Stomach (tissue), 9 donors: ENCODE measurements around the gene TMEM178B. TPM values are rescaled to one million over a fixed set of nuclear protein-coding genes. Genes with fewer than 3 reads are reported as not detected.

Experiments
- DNase-seq, 2 donors: peaks; one replicate each; pipeline versions ENCODE4 v3.0.0 to v3.0.0-alpha.2; 2013 to 2019
- H3K27ac ChIP-seq, 5 donors: fragments of 200-600 bp in 4 of 5; sonication (generic) in 4 of 5; one replicate each; pipeline ENCODE4 v1.5.1; 2013 to 2019; ENCODE audit warnings: mild to moderate bottlenecking in 1 of 5, moderate library complexity in 1 of 5
- H3K27me3 ChIP-seq, 3 donors: fragments of 200-600 bp; sonication (generic); one replicate each; pipeline ENCODE4 v1.5.1; 2017 to 2019; ENCODE audit warnings: mixed run types in 1 of 3
- H3K36me3 ChIP-seq, 4 donors: fragments of 200-600 bp; sonication (generic); 1 replicate in 3 of 4; 2 replicates in 1 of 4; pipeline ENCODE4 v1.5.1; 2016 to 2019
- H3K4me1 ChIP-seq, 4 donors: fragments of 200-600 bp; sonication (generic); one replicate each; pipeline ENCODE4 v1.5.1; 2016 to 2019
- H3K4me3 ChIP-seq, 4 donors: fragments of 200-600 bp; sonication (generic) in 3 of 4; one replicate each; pipeline ENCODE4 v1.5.1; 2016 to 2019; ENCODE audit warnings: mild to moderate bottlenecking in 1 of 4
- H3K9me3 ChIP-seq, 4 donors: fragments of 200-600 bp; sonication (generic); one replicate each; pipeline ENCODE4 v1.5.1; 2016 to 2019
- CTCF ChIP-seq, 7 experiments: fragments of 450-650 bp in 4 of 7; fragments of 200-600 bp in 3 of 7; sonication (generic) in 3 of 7; IDR thresholded peaks; one replicate each; pipeline ENCODE4 v1.5.1; 2016 to 2019; ENCODE audit warnings: antibody characterized with exemption in 7 of 7, control low read depth in 2 of 7, mild to moderate bottlenecking in 1 of 7
- EP300 ChIP-seq: sonication (generic); formaldehyde crosslinking; IDR thresholded peaks from one replicate; pipeline ENCODE4 v1.6.1; 2017; ENCODE audit warnings: antibody characterized with exemption
- POLR2A ChIP-seq, 4 donors: fragments of 450-650 bp; IDR thresholded peaks; one replicate each; pipeline ENCODE4 v1.6.1; 2016; ENCODE audit warnings: antibody characterized with exemption in 4 of 4, control low read depth in 2 of 4, mild to moderate bottlenecking in 1 of 4, moderate library complexity in 1 of 4
- POLR2AphosphoS5 ChIP-seq, 3 donors: sonication (generic); formaldehyde crosslinking; IDR thresholded peaks; one replicate each; pipeline ENCODE4 v1.6.1; 2016; ENCODE audit warnings: antibody characterized with exemption in 3 of 3
- WGBS, 5 donors: extraction: QIAGEN DNeasy Blood & Tissue Kit in 3 of 5; methylation state at CpG; one replicate each; pipeline versions ENCODE4 v1.1.5 to v1.1.7; 2013 to 2018; 5-methylcytosine and 5-hydroxymethylcytosine counted together
- intact Hi-C: fragments of 100-400 bp; cut with DNase I; formaldehyde crosslinking; loops from one replicate; pipeline ENCODE4 v1.15.1; 2023; ENCODE audit warnings: low total_unique reads
- polyA plus RNA-seq, 3 donors: library from polyadenylated mRNA; stranded (reverse); fragments of 200-250 nt; gene quantifications; one replicate each; pipeline ENCODE4 v1.2.3, GENCODE V29; 2013
- total RNA-seq, 5 donors: library from RNA; depleted of rRNA; stranded (reverse); fragments of >200 nt; gene quantifications; one replicate each; pipeline versions ENCODE4 v1.1.0 to v1.2.3, GENCODE V29; 2014 to 2016
- donor health status: healthy with polysubstance abuse.
- donor health status: Bipolar disorder and iron deficiency.
- donor health status: healthy.

The TMEM178B gene
- total and polyA plus RNA-seq, 8 donors = under 0.01 to 1.7 (median 0.15) TPM; not detected in 3

- 79 to 100% (median 95%) methylated on average over 1 of the region's 1 CpG for WGBS, 5 donors
- Histone ChIP-seq H3K27me3 (peaks cover 0 to 42% (median 19%) of the 10 kb centered on the region in 3 donors), H3K9me3 (no peaks in the 10 kb centered on the region), H3K4me3 (no peak overlapping the region), H3K4me1 (peaks cover 5 to 17% (median 10%) of the 10 kb centered on the region in 4 donors), H3K36me3 (no peaks in the 10 kb centered on the region), H3K27ac (no peak overlapping the region)
- DNase-seq = no peak
- TF ChIP-seq CTCF (IDR thresholded peaks at IDR 0.05) (no peak), EP300 (no peak), POLR2AphosphoS5 (IDR thresholded peaks at IDR 0.05) (no peak), POLR2A (IDR thresholded peaks at IDR 0.05) (no peak)
- intact Hi-C loops = no loop called here
Measured at GRCh38 chr7:141513720-141514119, 439.9 kb downstream of the TMEM178B start.

GRCh38 chr7:141515941-141516340 is 442.1 kb downstream of the TMEM178B start:
- Histone ChIP-seq H3K27ac (no peak overlapping the region), H3K36me3 (no peaks in the 10 kb centered on the region), H3K4me1 (peaks cover 5 to 16% (median 10%) of the 10 kb centered on the region in 4 donors), H3K27me3 (peaks cover 0 to 22% (median 14%) of the 10 kb centered on the region in 3 donors), H3K4me3 (no peak overlapping the region), H3K9me3 (no peaks in the 10 kb centered on the region)
- no peak for TF ChIP-seq CTCF (IDR thresholded peaks at IDR 0.05)
- TF ChIP-seq POLR2AphosphoS5 (IDR thresholded peaks at IDR 0.05) = no peak
- no peak for TF ChIP-seq EP300
- TF ChIP-seq POLR2A (IDR thresholded peaks at IDR 0.05) = no peak
- intact Hi-C loops = no loop called here
- DNase-seq = peak in 1 of 2 donors; percentile 58
- WGBS, 5 donors = 66 to 78% (median 72%) methylated on average over 4 of the region's 4 CpGs

- TF ChIP-seq EP300 (no peak), POLR2A (IDR thresholded peaks at IDR 0.05) (no peak)
- intact Hi-C loops = no loop called here
- Histone ChIP-seq H3K27me3 (peaks cover 0 to 7% (median 0%) of the 10 kb centered on the region in 3 donors), H3K27ac (no peak overlapping the region), H3K4me3 (no peak overlapping the region), H3K36me3 (no peaks in the 10 kb centered on the region), H3K4me1 (no peaks in the 10 kb centered on the region), H3K9me3 (no peaks in the 10 kb centered on the region)
- DNase-seq = no peak
- 85 to 97% (median 92%) methylated on average over 4 of the region's 4 CpGs for WGBS, 5 donors
Measured at GRCh38 chr7:141519623-141520022, 445.8 kb downstream of the TMEM178B start.

GRCh38 chr7:141522657-141523342 is 448.9 kb downstream of the TMEM178B start:
- no peaks in the 10 kb centered on the region for H3K36me3 ChIP-seq
- 73 to 90% (median 84%) methylated on average over 3 of the region's 3 CpGs for WGBS, 5 donors
- H3K4me3 ChIP-seq = no peak overlapping the region
- intact Hi-C loops = no loop called here
- no peaks in the 10 kb centered on the region for H3K27me3 ChIP-seq
- H3K27ac ChIP-seq = no peak overlapping the region
- no peak for DNase-seq
- H3K9me3 ChIP-seq = no peaks in the 10 kb centered on the region
- TF ChIP-seq EP300 = no peak
- TF ChIP-seq POLR2A (IDR thresholded peaks at IDR 0.05) = no peak
- no peak for TF ChIP-seq POLR2AphosphoS5 (IDR thresholded peaks at IDR 0.05)
- no peak for TF ChIP-seq CTCF (IDR thresholded peaks at IDR 0.05)
- H3K4me1 ChIP-seq = no peaks in the 10 kb centered on the region

GRCh38 chr7:141525973-141526514 is 452.2 kb downstream of the TMEM178B start:
- intact Hi-C loops = no loop called here
- DNase-seq = no peak
- TF ChIP-seq CTCF (IDR thresholded peaks at IDR 0.05) = no peak
- TF ChIP-seq EP300 = no peak
- TF ChIP-seq POLR2A (IDR thresholded peaks at IDR 0.05) = no peak
- TF ChIP-seq POLR2AphosphoS5 (IDR thresholded peaks at IDR 0.05) = no peak

More at GRCh38 chr7:141525973-141526514, 452.2 kb downstream of the TMEM178B start:
- H3K4me3 ChIP-seq = no peak overlapping the region
- H3K4me1 ChIP-seq = no peaks in the 10 kb centered on the region
- H3K27ac ChIP-seq = no peak overlapping the region
- no peaks in the 10 kb centered on the region for H3K9me3 ChIP-seq
- no peaks in the 10 kb centered on the region for H3K36me3 ChIP-seq
- H3K27me3 ChIP-seq = no peaks in the 10 kb centered on the region
